Heart left ventricle (tissue), 16 donors: ENCODE results near the gene GTF2H2C. TPM values are rescaled to one million over a fixed set of nuclear protein-coding genes. Genes with fewer than 3 reads are reported as not detected.
"Not testable (repeated sequence)": the region's sequence is repeated elsewhere in the genome, so short reads cannot be mapped to it uniquely, and the experiment has no call there.

Source experiments
- ATAC-seq, 4 donors: fragments of 200-7000 bp; cut with Tn5 transposase; one replicate each; pipeline ENCODE4 v1.9.1; 2020 to 2022; ENCODE audit warnings: moderate library complexity in 4 of 4, mild to moderate bottlenecking in 3 of 4, moderate number of reproducible peaks in 1 of 4
- DNase-seq, 5 donors: peaks; one replicate each; pipeline ENCODE4 v3.0.0-alpha.2; 2020
- H3K27ac ChIP-seq, 12 donors: fragments of 200-600 bp; sonication (generic) in 4 of 12; one replicate each; pipeline versions ENCODE4 v1.5.0 to v1.8.0; 2016 to 2022; ENCODE audit warnings: mild to moderate bottlenecking in 2 of 12
- H3K27me3 ChIP-seq, 9 donors: fragments of 200-600 bp; sonication (generic) in 2 of 9; one replicate each; pipeline versions ENCODE4 v1.5.1 to v1.8.0; 2016 to 2022; ENCODE audit warnings: mild to moderate bottlenecking in 3 of 9
- H3K36me3 ChIP-seq, 9 donors: fragments of 200-600 bp; sonication (generic) in 2 of 9; one replicate each; pipeline versions ENCODE4 v1.5.0 to v1.8.0; 2018 to 2022; ENCODE audit warnings: mild to moderate bottlenecking in 2 of 9
- H3K4me1 ChIP-seq, 12 donors: fragments of 200-600 bp; sonication (generic) in 4 of 12; one replicate each; pipeline versions ENCODE4 v1.5.0 to v1.8.0; 2016 to 2022; ENCODE audit warnings: mild to moderate bottlenecking in 3 of 12
- H3K4me3 ChIP-seq, 12 donors: fragments of 200-600 bp; sonication (generic) in 4 of 12; one replicate each; pipeline versions ENCODE4 v1.5.0 to v1.8.0; 2017 to 2022; ENCODE audit warnings: mild to moderate bottlenecking in 9 of 12, moderate library complexity in 4 of 12
- H3K9me3 ChIP-seq, 12 donors: fragments of 200-600 bp; sonication (generic) in 4 of 12; one replicate each; pipeline versions ENCODE4 v1.5.0 to v1.8.0; 2016 to 2022; ENCODE audit warnings: mild to moderate bottlenecking in 1 of 12
- POLR2A ChIP-seq, 2 donors: fragments of 450-650 bp; IDR thresholded peaks; one replicate each; pipeline ENCODE4 v1.6.1; 2017; ENCODE audit warnings: antibody characterized with exemption in 2 of 2, mild to moderate bottlenecking in 2 of 2, moderate library complexity in 2 of 2
- WGBS, 4 donors: extraction: QIAGEN DNeasy Blood & Tissue Kit in 2 of 4; methylation state at CpG; one replicate each; pipeline versions ENCODE4 v1.1.5 to v1.1.7; 2013 to 2018; 5-methylcytosine and 5-hydroxymethylcytosine counted together
- intact Hi-C, 10 donors: fragments of 100-400 bp; cut with DNase I; formaldehyde crosslinking; loops; one replicate each; pipeline versions ENCODE4 v1.11.1 to v1.14.2; 2022
- long read RNA-seq, 3 donors: library from polyadenylated mRNA; unstranded; transcript quantifications; one replicate each; pipeline ENCODE4 v2.0.0, GENCODE V29; 2020 to 2021
- polyA plus RNA-seq, 2 donors: library from polyadenylated mRNA; stranded (reverse); fragments of 200-250 nt; gene quantifications; one replicate each; pipeline ENCODE4 v1.2.3, GENCODE V29; 2013
- total RNA-seq, 9 donors: library from RNA; depleted of rRNA in 2 of 9; stranded (reverse); fragments of >200 nt in 2 of 9; fragmentation: NEBNext Ultra II Directional in 3 of 9; extraction: Animal tissue kit (Norgen Biotek cat#: 25700) in 3 of 9; gene quantifications; one replicate each; pipeline versions ENCODE4 v1.1.0 to v1.2.4, GENCODE V29; 2016 to 2023
- TF ChIP-seq, protein P1 (sequence below), 12 donors: fragments of 200-600 bp; sonication (generic) in 4 of 12; IDR thresholded peaks; one replicate each; pipeline versions ENCODE4 v1.5.0 to v1.8.0; 2018 to 2022; ENCODE audit warnings: antibody characterized with exemption in 12 of 12, mild to moderate bottlenecking in 5 of 12
- donor health status: ischemic (EF 13 %, LVEDD 7.1; RV severe dilation, severe dysfunction).
- donor health status: healthy with polysubstance abuse.
- donor health status: DM: no; HTN: yes; CAD: no.
- donor health status: DM: no; HTN: no; CAD: no.
- donor health status: ischemic (EF 25% LVEDD 6.9; RV normal size, moderate dysfunction).
- donor health status: ischemic (EF 25% LVEDD 5.7; RV mildly dilated, moderate dysfunction).
- donor health status: healthy.
- donor health status: DM: yes; HTN: yes; CAD: no.
- donor health status: ischemic (EF 35%, LVEDD 5.7; RV mildly dilated, moderate dysfunction).
- donor health status: nonischemic (EF 11% LVEDD 7.7; RV severe dilation, severe dysfunction).
- donor health status: DM: yes; HTN: yes; CAD: no.
- donor health status: PGD.
- donor health status: ischemic (EF 29% LVEDD 5.4; RV normal size, mild dysfunction).
- donor health status: nonischemic (EF 23%, LVEDD 6.1; RV moderate dilation, normal function).

GTF2H2C gene
- 10 to 100 TPM in 7 of 9 donors, 1 to 10 TPM in 2; 9.1 to 19.0 (median 13.9) TPM for total RNA-seq
- 10 to 100 TPM in 1 of 2 donors, 1 to 10 TPM in 1; 9.5 to 16.5 TPM for polyA plus RNA-seq
- long read RNA-seq, donor 1, partial matches to known transcripts = 0 of 7 reads
- long read RNA-seq, donor 1, other reads (novel, unspliced or antisense) = 7 of 7 reads
- long read RNA-seq, donor 2, partial matches to known transcripts = 5 of 44 reads
- long read RNA-seq, donor 2, other reads (novel, unspliced or antisense) = 34 of 44 reads
- long read RNA-seq, donor 3, partial matches to known transcripts = 3 of 12 reads
- long read RNA-seq, donor 3, other reads (novel, unspliced or antisense) = 5 of 12 reads

DNA sequence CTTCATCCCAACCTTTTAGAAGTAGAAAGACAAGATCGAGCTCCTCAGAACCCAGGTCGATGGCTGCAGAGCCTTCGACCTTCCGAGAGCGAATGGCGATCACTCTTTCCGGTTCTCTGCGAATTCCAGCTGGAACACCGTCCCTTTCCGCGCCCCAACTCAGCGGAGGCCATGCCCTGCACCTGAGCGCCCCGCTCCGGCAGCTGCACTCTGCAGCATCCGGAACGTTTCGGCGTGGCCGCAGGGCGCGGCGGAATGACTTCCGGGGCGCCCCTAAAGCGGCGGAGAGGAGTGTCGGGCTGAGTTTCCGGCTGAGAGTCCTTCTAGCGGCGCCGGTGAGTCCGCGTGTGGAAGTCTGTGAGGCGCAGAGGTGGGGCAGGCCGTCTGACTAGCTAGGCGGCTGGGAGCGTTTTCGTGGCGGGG lies at the start of gene GTF2H2C:
GTF2H2C (plus strand) TSS at position 284 of the 423 bp plus-strand sequence. CDS start 4,942 bp downstream, outside the sequence.
- H3K4me1 ChIP-seq, intact Hi-C loops, H3K27me3 ChIP-seq, H3K36me3 ChIP-seq, H3K9me3 ChIP-seq: not testable (repeated sequence)
- H3K4me3 ChIP-seq = peak within 1 kb of the TSS in 10 of 12 donors; percentile 40 to 61 (median 55)
- ATAC-seq (peak; percentile 95 to 100 (median 100)), DNase-seq (peak; percentile 65 to 79 (median 66))
- TF ChIP-seq, protein P1, sequence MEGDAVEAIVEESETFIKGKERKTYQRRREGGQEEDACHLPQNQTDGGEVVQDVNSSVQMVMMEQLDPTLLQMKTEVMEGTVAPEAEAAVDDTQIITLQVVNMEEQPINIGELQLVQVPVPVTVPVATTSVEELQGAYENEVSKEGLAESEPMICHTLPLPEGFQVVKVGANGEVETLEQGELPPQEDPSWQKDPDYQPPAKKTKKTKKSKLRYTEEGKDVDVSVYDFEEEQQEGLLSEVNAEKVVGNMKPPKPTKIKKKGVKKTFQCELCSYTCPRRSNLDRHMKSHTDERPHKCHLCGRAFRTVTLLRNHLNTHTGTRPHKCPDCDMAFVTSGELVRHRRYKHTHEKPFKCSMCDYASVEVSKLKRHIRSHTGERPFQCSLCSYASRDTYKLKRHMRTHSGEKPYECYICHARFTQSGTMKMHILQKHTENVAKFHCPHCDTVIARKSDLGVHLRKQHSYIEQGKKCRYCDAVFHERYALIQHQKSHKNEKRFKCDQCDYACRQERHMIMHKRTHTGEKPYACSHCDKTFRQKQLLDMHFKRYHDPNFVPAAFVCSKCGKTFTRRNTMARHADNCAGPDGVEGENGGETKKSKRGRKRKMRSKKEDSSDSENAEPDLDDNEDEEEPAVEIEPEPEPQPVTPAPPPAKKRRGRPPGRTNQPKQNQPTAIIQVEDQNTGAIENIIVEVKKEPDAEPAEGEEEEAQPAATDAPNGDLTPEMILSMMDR (IDR thresholded peaks at IDR 0.05) = peak in 9 of 12 donors; percentile 7 to 49 (median 24)
- 0 to 3% (median 0%) methylated on average over 14 to 40 of the region's 40 CpGs for WGBS, 4 donors
- peak within 1 kb of the TSS in 10 of 12 donors; percentile 23 to 66 (median 46) for H3K27ac ChIP-seq

GRCh38 chr5:69510694-69511093 lies 49.3 kb upstream of the GTF2H2C start:
- Histone ChIP-seq H3K27me3 (no peaks in the 10 kb centered on the region), H3K27ac (no peak overlapping the region), H3K9me3 (no peaks in the 10 kb centered on the region), H3K4me1 (no peaks in the 10 kb centered on the region), H3K36me3 (no peaks in the 10 kb centered on the region), H3K4me3 (no peak overlapping the region)
- TF ChIP-seq POLR2A (IDR thresholded peaks at IDR 0.05) = no peak
- TF ChIP-seq, protein P1 (IDR thresholded peaks at IDR 0.05) = no peak
- DNase-seq = no peak
- no peak for ATAC-seq
- 84 to 89% (median 87%) methylated on average over 2 of the region's 2 CpGs for WGBS, 4 donors
- intact Hi-C loops = loop anchor here in 1 of 10 donors (10.0 kb wide), 1 partner anchor 56 kb away; no protein-coding TSS in a partner anchor

DNA sequence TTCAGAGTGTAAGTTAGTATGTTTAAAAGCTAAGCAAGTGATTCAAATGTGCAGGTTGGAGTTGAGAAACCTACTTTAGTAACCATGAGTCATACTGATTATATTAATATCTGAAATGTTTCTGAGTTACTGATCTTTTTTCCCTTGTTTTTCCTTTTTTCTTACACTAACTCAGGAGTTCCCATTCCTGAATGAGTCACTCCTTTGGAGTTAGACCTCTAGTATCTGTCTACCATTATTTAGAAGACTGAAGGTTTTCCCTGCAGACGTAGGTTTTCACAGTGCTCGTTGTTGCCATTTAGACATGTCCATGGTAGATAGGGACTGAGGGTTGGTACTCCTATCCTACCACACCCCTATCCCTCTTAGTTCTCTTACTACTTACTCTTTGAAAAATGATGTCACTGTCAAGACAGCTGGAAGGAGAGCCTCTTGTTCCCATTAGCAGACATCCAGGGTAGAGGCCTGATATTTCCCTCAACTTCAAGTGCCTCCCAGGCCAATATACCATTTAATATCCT lies 47.2 kb upstream of the GTF2H2C start:
- no peak for TF ChIP-seq POLR2A (IDR thresholded peaks at IDR 0.05)
- TF ChIP-seq, protein P1 (IDR thresholded peaks at IDR 0.05) = no peak
- DNase-seq = no peak
- Histone ChIP-seq H3K4me1 (no peaks in the 10 kb centered on the region), H3K27ac (no peak overlapping the region), H3K4me3 (no peak overlapping the region), H3K36me3 (no peaks in the 10 kb centered on the region), H3K27me3 (no peaks in the 10 kb centered on the region), H3K9me3 (no peaks in the 10 kb centered on the region)
- intact Hi-C loops = loop anchor here in 1 of 10 donors (10.0 kb wide), 1 partner anchor 58 kb away; no protein-coding TSS in a partner anchor
- WGBS, 4 donors = 72 to 85% (median 81%) methylated on average over 2 of the region's 2 CpGs
- no peak for ATAC-seq

GRCh38 chr5:69515570-69515969 lies 44.4 kb upstream of the GTF2H2C start:
- not testable (repeated sequence) for ATAC-seq, DNase-seq, H3K27me3 ChIP-seq, H3K36me3 ChIP-seq, H3K27ac ChIP-seq, H3K4me3 ChIP-seq, H3K9me3 ChIP-seq, H3K4me1 ChIP-seq
- 95 to 100% (median 96%) methylated on average over 5 to 27 of the region's 30 CpGs; no CpG with 5 or more reads in 1 of the 4 donors for WGBS, 4 donors
- intact Hi-C loops = loop anchor here in 1 of 10 donors (10.0 kb wide), 1 partner anchor 61 kb away; no protein-coding TSS in a partner anchor
